Hematopoietic multipotent progenitor cell treated with erythropoietin and hydrocortisone succinate and interleukin-3 and kit ligand, for 15 days (in vitro differentiated cells): ENCODE measurements around the gene SCAMP4.
"Not testable (repeated sequence)": the region's sequence is repeated elsewhere in the genome, so short reads cannot be mapped to it uniquely, and the experiment has no call there.

ENCODE experiments used
- DNase-seq: peaks from one replicate; pipeline ENCODE4 v3.0.0-alpha.2; 2015; ENCODE audit warnings: low spot score

Gene SCAMP4

GRCh38 chr19:1866693-1867348 lies 38.4 kb upstream of the SCAMP4 start:
- DNase-seq: no peak

- no peak for DNase-seq
Observed at GRCh38 chr19:1867349-1867724, 37.9 kb upstream of the SCAMP4 start.

- DNase-seq: no peak
Observed at GRCh38 chr19:1868971-1869370, 36.2 kb upstream of the SCAMP4 start.

- DNase-seq: no peak
Observed at GRCh38 chr19:1871140-1871597, 34.0 kb upstream of the SCAMP4 start.

- DNase-seq: no peak
Observed at GRCh38 chr19:1871630-1872029, 33.6 kb upstream of the SCAMP4 start.

GRCh38 chr19:1872807-1873523 lies 32.2 kb upstream of the SCAMP4 start:
- DNase-seq: no peak

GRCh38 chr19:1873524-1874473 lies 31.4 kb upstream of the SCAMP4 start:
- no peak for DNase-seq

GRCh38 chr19:1874554-1875185 lies 30.5 kb upstream of the SCAMP4 start:
- peak; percentile 63 for DNase-seq

GRCh38 chr19:1875265-1875645 lies 29.9 kb upstream of the SCAMP4 start:
- peak; percentile 27 for DNase-seq

GRCh38 chr19:1875646-1876495 lies 29.3 kb upstream of the SCAMP4 start:
- peak; percentile 94 for DNase-seq

- DNase-seq: not testable (repeated sequence)
Observed at GRCh38 chr19:1876496-1877279, 28.5 kb upstream of the SCAMP4 start.

- DNase-seq: not testable (repeated sequence)
Observed at GRCh38 chr19:1877280-1877660, 27.9 kb upstream of the SCAMP4 start.

GRCh38 chr19:1878583-1878982 lies 26.6 kb upstream of the SCAMP4 start:
- DNase-seq: not testable (repeated sequence)

GRCh38 chr19:1879982-1880381 lies 25.2 kb upstream of the SCAMP4 start:
- DNase-seq: not testable (repeated sequence)

- no peak for DNase-seq
Observed at GRCh38 chr19:1880611-1881392, 24.4 kb upstream of the SCAMP4 start.

- DNase-seq: not testable (repeated sequence)
Observed at GRCh38 chr19:1881393-1882088, 23.7 kb upstream of the SCAMP4 start.

GRCh38 chr19:1882089-1882785 lies 23.0 kb upstream of the SCAMP4 start:
- no peak for DNase-seq
